HG03108 (cell line): Measurements from ENCODE around the gene APOF.
"Not testable (repeated sequence)": the region's sequence is repeated elsewhere in the genome, so short reads cannot be mapped to it uniquely, and the experiment has no call there.

Source experiments
- ATAC-seq: cut with Tn5 transposase; IDR thresholded peaks from one replicate; pipeline ENCODE4 v1.9.1; 2021; ENCODE audit warnings: moderate library complexity; ENCODE audit not compliant: unreplicated experiment

Gene APOF

GRCh38 chr12:56362130-56363059, at the start of gene APOF:
Gene APOF (minus strand): TSS chr12:56362857. CDS start chr12:56362745, 112 bp downstream.
- ATAC-seq, result no peak

GRCh38 chr12:56411781-56412639, 49.4 kb upstream of the APOF start:
- no peak for ATAC-seq

- ATAC-seq, result no peak
Observed at GRCh38 chr12:56410768-56411167, 48.1 kb upstream of the APOF start.

- ATAC-seq, result no peak
Observed at GRCh38 chr12:56408799-56409417, 46.3 kb upstream of the APOF start.

- ATAC-seq, result not testable (repeated sequence)
Observed at GRCh38 chr12:56404227-56404626, 41.6 kb upstream of the APOF start.

- ATAC-seq, result not testable (repeated sequence)
Observed at GRCh38 chr12:56401612-56402011, 39.0 kb upstream of the APOF start.

- ATAC-seq, result not testable (repeated sequence)
Observed at GRCh38 chr12:56401125-56401524, 38.5 kb upstream of the APOF start.

GRCh38 chr12:56399466-56399865, 36.8 kb upstream of the APOF start:
- not testable (repeated sequence) for ATAC-seq

- ATAC-seq, result no peak
Observed at GRCh38 chr12:56398324-56398723, 35.7 kb upstream of the APOF start.

- ATAC-seq, result no peak
Observed at GRCh38 chr12:56392331-56392730, 29.7 kb upstream of the APOF start.

GRCh38 chr12:56391721-56392120, 29.1 kb upstream of the APOF start:
- no peak for ATAC-seq

GRCh38 chr12:56389412-56389811, 26.8 kb upstream of the APOF start:
- ATAC-seq, result no peak

- ATAC-seq, result no peak
Observed at GRCh38 chr12:56387152-56387736, 24.6 kb upstream of the APOF start.

- ATAC-seq, result no peak
Observed at GRCh38 chr12:56385873-56386272, 23.2 kb upstream of the APOF start.

GRCh38 chr12:56382611-56383010, 20.0 kb upstream of the APOF start:
- no peak for ATAC-seq

- no peak for ATAC-seq
Observed at GRCh38 chr12:56377989-56378316, 15.3 kb upstream of the APOF start.

- no peak for ATAC-seq
Observed at GRCh38 chr12:56377310-56377988, 14.8 kb upstream of the APOF start.

GRCh38 chr12:56375598-56376434, 13.2 kb upstream of the APOF start:
- peak; percentile 59 for ATAC-seq
